ENCODE results near the gene CCRL2. TPM values are rescaled to one million over a fixed set of nuclear protein-coding genes. Genes with fewer than 3 reads are reported as not detected.
"Not testable (repeated sequence)": the region's sequence is repeated elsewhere in the genome, so short reads cannot be mapped to it uniquely, and the experiment has no call there.

CCRL2 gene
- total RNA-seq, 1 experiment from 2014 or later, result not detected

GRCh38 chr3:46374755-46375154, 32.3 kb upstream of the CCRL2 start:
- no peaks in the 10 kb centered on the region for H3K27me3 ChIP-seq
- H3K4me3 ChIP-seq, result no peak overlapping the region
- H3K36me3 ChIP-seq, result no peaks in the 10 kb centered on the region
- no peaks in the 10 kb centered on the region for H3K9me3 ChIP-seq
- DNase-seq, result no peak

DNA sequence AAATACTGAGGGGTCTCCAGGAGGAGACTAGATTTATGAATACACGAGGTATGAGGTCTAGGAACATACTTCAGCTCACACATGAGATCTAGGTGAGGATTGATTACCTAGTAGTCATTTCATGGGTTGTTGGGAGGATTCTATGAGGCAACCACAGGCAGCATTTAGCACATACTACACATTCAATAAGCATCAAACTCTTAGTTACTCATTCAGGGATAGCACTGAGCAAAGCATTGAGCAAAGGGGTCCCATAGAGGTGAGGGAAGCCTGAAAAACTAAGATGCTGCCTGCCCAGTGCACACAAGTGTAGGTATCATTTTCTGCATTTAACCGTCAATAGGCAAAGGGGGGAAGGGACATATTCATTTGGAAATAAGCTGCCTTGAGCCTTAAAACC, 31.8 kb upstream of the CCRL2 start:
- H3K4me3 ChIP-seq, result no peak overlapping the region
- no peaks in the 10 kb centered on the region for H3K36me3 ChIP-seq
- no peaks in the 10 kb centered on the region for H3K9me3 ChIP-seq
- no peak for DNase-seq
- H3K27me3 ChIP-seq, result no peaks in the 10 kb centered on the region

DNA sequence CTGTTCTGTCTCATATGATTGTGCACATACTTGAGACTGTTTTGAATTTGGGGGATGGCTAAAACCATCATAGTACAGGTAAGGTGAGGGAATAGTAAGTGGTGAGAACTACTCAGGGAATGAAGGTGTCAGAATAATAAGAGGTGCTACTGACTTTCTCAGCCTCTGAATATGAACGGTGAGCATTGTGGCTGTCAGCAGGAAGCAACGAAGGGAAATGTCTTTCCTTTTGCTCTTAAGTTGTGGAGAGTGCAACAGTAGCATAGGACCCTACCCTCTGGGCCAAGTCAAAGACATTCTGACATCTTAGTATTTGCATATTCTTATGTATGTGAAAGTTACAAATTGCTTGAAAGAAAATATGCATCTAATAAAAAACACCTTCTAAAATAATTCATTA, 31.2 kb upstream of the CCRL2 start:
- Histone ChIP-seq H3K4me3 (no peak overlapping the region), H3K36me3 (no peaks in the 10 kb centered on the region), H3K9me3 (no peaks in the 10 kb centered on the region), H3K27me3 (no peaks in the 10 kb centered on the region)
- DNase-seq, result no peak

DNA sequence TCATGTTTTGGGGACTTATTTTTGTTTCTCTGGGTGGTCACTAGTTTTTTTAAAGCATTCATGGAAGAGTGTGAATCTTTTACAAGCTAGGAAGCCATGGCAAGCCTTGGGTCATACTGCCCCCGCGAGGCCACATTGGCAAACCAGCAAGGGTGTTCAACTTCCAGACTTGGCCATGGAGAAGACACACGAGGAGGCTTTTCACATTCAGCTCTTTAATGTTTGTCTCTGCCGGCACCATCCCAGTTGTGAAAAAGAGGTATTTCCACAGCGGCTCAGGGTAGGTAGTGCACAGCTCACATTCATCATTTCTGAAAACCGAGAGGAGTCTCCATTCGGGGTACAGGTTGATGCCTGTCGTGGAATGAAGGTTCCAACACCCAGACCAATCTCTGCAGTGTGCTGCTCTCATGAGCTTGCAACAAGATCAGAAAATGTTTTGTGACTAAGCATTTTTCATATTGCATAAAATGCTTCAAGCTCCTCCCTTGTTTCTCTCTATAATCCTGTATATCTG, 28.6 kb upstream of the CCRL2 start:
- Histone ChIP-seq H3K27me3 (no peaks in the 10 kb centered on the region), H3K9me3 (no peaks in the 10 kb centered on the region), H3K4me3 (no peak overlapping the region), H3K36me3 (no peaks in the 10 kb centered on the region)
- peak; percentile 45 for DNase-seq

DNA sequence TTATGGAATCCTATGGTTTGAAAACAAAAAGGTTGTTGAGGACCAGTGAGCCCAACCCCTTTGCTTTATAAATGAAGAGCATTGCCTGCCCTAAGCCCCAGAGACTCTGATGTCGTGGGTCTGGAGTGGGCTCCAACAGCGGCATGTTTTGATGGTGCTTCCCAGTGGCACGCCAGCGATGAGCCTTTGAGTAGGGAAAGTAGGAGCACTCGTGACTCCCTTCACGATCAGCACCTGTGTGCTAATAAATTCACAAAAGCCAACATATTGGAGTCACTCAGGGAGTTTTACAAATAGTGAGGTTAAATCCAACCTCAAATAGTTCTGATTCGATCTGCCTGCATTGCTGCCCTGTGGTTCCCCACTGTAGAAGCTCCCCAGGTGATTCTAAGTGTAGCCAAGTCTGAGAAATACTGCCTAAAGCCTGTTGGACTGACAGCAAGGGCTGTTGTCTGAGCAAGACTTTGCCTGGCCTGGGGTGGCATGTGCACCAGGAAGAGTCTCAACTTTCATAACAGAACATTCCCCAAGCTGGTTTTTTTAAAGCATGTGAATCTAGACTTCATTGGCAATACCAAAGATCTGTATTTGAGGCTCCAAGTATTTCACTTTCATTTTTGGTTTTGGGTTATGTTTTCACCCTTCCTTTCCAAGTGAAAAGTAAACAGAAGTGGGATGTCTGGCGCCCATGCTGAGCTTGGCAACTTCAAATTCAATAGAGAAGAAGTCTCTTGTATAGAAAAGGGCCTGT, 26.4 kb upstream of the CCRL2 start:
- Histone ChIP-seq H3K36me3 (no peaks in the 10 kb centered on the region), H3K9me3 (no peaks in the 10 kb centered on the region), H3K27me3 (no peaks in the 10 kb centered on the region), H3K4me3 (no peak overlapping the region)
- no peak for DNase-seq

DNA sequence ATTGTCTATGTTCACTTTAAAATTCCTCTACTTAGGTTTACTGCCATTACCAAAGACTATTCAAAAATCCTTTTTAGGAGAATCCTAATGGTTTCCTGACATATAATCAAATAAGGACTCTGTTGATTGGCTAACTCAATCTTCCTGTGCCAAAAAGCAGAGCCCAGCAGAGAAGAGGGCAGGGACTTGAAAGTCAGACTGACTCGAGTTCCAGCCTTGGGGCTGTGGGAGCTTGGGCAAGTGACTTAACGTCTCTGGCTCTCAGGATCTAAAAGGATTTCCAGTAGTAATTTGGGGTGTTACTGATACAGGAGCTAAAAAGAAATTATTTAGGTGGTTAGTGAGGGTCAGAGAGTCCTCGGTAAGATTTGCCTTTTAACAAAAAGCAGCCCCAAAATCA, 25.4 kb upstream of the CCRL2 start:
- H3K9me3 ChIP-seq, result no peaks in the 10 kb centered on the region
- DNase-seq, result no peak

GRCh38 chr3:46383211-46383950, 23.7 kb upstream of the CCRL2 start:
- DNase-seq, result no peak
- no peaks in the 10 kb centered on the region for H3K36me3 ChIP-seq
- H3K9me3 ChIP-seq, result no peaks in the 10 kb centered on the region
- H3K4me3 ChIP-seq, result no peak overlapping the region
- H3K27me3 ChIP-seq, result no peaks in the 10 kb centered on the region

More for the DNA sequence above, 25.4 kb upstream of the CCRL2 start:
- Histone ChIP-seq H3K4me3 (no peak overlapping the region), H3K36me3 (no peaks in the 10 kb centered on the region), H3K27me3 (no peaks in the 10 kb centered on the region)

- Histone ChIP-seq H3K36me3 (no peaks in the 10 kb centered on the region), H3K4me3 (no peak overlapping the region), H3K27me3 (no peaks in the 10 kb centered on the region), H3K9me3 (no peaks in the 10 kb centered on the region)
- no peak for DNase-seq
Observed at GRCh38 chr3:46383951-46384330, 23.1 kb upstream of the CCRL2 start.

GRCh38 chr3:46386205-46386604, 20.9 kb upstream of the CCRL2 start:
- no peak for DNase-seq
- Histone ChIP-seq H3K36me3 (no peaks in the 10 kb centered on the region), H3K9me3 (no peaks in the 10 kb centered on the region), H3K27me3 (no peaks in the 10 kb centered on the region), H3K4me3 (no peak overlapping the region)

DNA sequence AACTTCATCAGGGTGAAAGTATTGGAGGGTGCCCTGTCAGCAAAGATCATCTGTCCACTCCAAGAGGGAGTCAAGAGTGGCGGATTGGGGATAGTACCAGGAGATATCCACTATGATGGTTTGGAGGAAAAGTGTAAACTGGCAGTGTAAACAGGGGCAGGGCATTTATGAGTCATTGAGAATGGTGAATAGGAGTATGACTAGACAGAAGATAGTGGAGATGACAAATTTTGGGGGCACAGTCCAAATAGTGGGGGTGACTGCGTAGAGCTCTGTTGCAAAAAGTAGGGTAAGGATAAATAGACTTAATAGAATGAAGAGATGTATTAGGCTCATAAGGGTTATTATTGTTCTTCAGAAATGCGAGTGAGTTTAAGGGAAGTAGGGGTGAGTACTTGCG, 18.2 kb upstream of the CCRL2 start:
- DNase-seq, H3K27me3 ChIP-seq, H3K4me3 ChIP-seq, H3K9me3 ChIP-seq, H3K36me3 ChIP-seq: not testable (repeated sequence)

DNA sequence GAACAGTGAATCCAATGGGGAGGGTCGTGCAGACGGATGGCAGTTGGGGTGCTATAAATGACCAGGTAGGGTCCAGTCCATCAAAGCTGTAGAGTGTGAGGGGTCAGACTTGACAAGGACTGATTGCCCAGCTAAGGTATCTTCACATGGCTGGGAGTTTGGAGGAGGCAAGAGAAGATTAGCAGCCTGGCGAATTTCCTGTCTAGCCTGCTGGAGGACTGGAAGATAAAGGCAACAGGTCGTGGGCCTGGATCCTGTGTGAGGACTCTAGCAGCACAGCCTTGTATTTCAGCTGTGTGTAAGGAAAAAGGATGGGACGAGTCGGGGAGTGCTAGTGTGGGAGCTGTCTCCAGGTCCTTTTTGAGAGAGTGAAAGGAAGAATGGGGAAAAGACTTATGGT, 17.8 kb upstream of the CCRL2 start:
- Histone ChIP-seq H3K27me3 (no peaks in the 10 kb centered on the region), H3K36me3 (no peaks in the 10 kb centered on the region), H3K9me3 (no peaks in the 10 kb centered on the region), H3K4me3 (no peak overlapping the region)
- no peak for DNase-seq

GRCh38 chr3:46391526-46391925, 15.5 kb upstream of the CCRL2 start:
- not testable (repeated sequence) for H3K9me3 ChIP-seq, DNase-seq

DNA sequence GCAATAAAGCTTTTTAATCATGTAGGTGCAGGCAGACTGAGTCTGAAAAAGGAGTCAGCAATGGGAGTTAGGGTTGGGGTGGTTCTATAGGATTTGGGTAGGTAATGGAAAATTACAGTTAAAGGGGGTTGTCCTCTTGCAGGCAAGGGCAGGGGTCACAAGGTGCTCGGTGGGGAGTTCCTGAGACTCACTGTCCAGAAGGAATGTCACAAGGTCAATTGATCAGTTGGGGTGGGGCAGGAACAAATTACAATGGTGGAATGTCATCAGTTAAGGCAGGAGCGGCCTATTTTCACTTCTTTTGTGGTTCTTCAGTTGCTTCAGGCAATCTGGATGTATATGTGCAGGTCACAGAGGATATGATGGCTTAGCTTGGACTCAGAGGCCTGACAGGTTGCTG, 14.0 kb upstream of the CCRL2 start:
- H3K27me3 ChIP-seq, result no peaks in the 10 kb centered on the region

More at GRCh38 chr3:46391526-46391925, 15.5 kb upstream of the CCRL2 start:
- not testable (repeated sequence) for H3K27me3 ChIP-seq, H3K4me3 ChIP-seq, H3K36me3 ChIP-seq

GRCh38 chr3:46393554-46394434, 13.3 kb upstream of the CCRL2 start:
- no peak for DNase-seq
- Histone ChIP-seq H3K9me3 (no peaks in the 10 kb centered on the region), H3K36me3 (no peaks in the 10 kb centered on the region), H3K27me3 (no peaks in the 10 kb centered on the region), H3K4me3 (no peak overlapping the region)

More for the DNA sequence above, 14.0 kb upstream of the CCRL2 start:
- H3K4me3 ChIP-seq, result no peak overlapping the region
- no peaks in the 10 kb centered on the region for H3K36me3 ChIP-seq
- no peak for DNase-seq
- no peaks in the 10 kb centered on the region for H3K9me3 ChIP-seq

DNA sequence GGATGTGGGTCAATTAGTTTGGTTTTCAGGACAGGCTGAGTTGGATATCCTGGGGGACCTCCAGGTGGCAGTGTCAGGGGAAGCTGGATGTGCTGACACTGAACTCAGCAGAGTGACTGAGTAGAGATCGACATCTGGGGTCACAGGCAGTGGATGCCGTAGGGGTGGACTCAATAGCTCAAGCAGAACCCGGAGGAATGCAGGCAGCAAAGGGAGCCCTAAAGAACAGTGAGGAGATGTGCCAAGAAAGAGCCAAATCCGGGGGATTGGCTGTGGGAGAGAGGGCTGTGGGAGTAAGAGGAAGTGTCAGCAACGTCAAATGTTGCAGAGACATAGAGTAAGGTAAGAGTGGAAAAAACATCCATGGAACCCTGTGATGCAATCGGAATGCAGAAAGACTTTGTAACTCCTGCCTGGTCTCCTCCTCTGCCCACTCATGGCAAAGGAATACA, 11.8 kb upstream of the CCRL2 start:
- DNase-seq, result no peak
- H3K9me3 ChIP-seq, result no peaks in the 10 kb centered on the region

GRCh38 chr3:46395766-46396530, 11.1 kb upstream of the CCRL2 start:
- no peaks in the 10 kb centered on the region for H3K27me3 ChIP-seq
- no peak for DNase-seq
- H3K9me3 ChIP-seq, result no peaks in the 10 kb centered on the region
- no peak overlapping the region for H3K4me3 ChIP-seq
- H3K36me3 ChIP-seq, result no peaks in the 10 kb centered on the region

More for the DNA sequence above, 11.8 kb upstream of the CCRL2 start:
- Histone ChIP-seq H3K27me3 (no peaks in the 10 kb centered on the region), H3K36me3 (no peaks in the 10 kb centered on the region), H3K4me3 (no peak overlapping the region)

Data from MG63 (cell line).